Stimulated activated naive B cell treated with anti-CD40 and anti-IgM and Interleukin-4, amounts not matched to agents 10 μg/mL and 1 μg/mL and 100 μg/mL, for 72 hours (primary cell): ENCODE results near the gene TBC1D1.

ENCODE experiments used
- ATAC-seq, 2 donors: fragments of 150-1000 bp; cut with Tn5 transposase; replicated peaks; 2 replicates each; pipeline ENCODE4 v1.10.0; 2021; ENCODE audit warnings: moderate library complexity in 1 of 2
- DNase-seq: peaks from one replicate; pipeline ENCODE4 v3.0.0; 2021
- H3K27ac Mint-ChIP-seq: one replicate; pipeline ENCODE4 v1.8.0; 2022; ENCODE audit warnings: mild to moderate bottlenecking, mixed read lengths
- H3K27me3 Mint-ChIP-seq, 2 donors: one replicate each; pipeline ENCODE4 v1.8.0; 2022; ENCODE audit warnings: mixed read lengths in 2 of 2
- H3K36me3 Mint-ChIP-seq, 2 donors: one replicate each; pipeline ENCODE4 v1.8.0; 2022; ENCODE audit warnings: mixed read lengths in 2 of 2, mild to moderate bottlenecking in 1 of 2
- H3K4me1 Mint-ChIP-seq, 2 donors: one replicate each; pipeline ENCODE4 v1.8.0; 2022; ENCODE audit warnings: mixed read lengths in 2 of 2, mild to moderate bottlenecking in 1 of 2
- H3K4me3 Mint-ChIP-seq, 2 donors: one replicate each; pipeline ENCODE4 v1.8.0; 2022; ENCODE audit warnings: mild to moderate bottlenecking in 2 of 2, mixed read lengths in 2 of 2, moderate library complexity in 1 of 2
- H3K9me3 Mint-ChIP-seq, 2 donors: one replicate each; pipeline ENCODE4 v1.8.0; 2022; ENCODE audit warnings: mixed read lengths in 2 of 2, mild to moderate bottlenecking in 1 of 2

TBC1D1 gene

DNA sequence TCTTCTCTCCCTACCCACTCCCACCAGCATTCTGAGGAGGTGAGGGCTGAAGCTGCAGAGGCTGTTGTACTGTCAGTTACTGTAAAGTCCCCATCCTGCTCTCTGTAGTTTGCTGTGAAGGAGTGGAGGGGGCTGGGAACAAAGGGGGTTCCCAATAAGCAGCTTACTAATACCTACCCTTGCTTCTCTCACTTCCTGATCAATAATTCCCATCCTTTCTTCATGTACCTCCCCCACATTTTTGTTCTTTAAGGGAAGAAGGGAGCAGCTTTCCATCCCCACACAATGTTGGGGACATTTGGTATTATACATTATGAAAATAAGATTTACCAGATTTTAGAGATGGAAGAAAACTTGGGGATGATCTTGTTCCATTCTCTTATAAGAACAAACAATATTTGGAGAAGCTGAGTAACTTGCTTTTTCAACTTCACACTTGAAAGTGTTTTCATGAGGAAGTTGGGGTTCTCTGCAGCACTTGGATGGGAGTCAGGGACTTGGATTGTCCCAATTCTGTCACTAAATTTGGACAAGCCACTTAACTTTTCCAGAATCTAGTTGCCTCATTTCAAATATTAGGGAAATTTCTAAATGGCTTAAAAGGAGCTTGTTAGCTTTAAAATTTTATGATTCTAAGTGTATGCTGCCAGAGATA, 5.4 kb downstream of the TBC1D1 start:
- Mint-ChIP-seq H3K9me3 (peaks cover 3 to 4% of the 10 kb centered on the region in 2 donors), H3K36me3 (peaks cover 15 to 17% of the 10 kb centered on the region in 2 donors), H3K4me1 (peaks cover 49 to 78% of the 10 kb centered on the region in 2 donors), H3K27ac (no peak overlapping the region), H3K27me3 (no peaks in the 10 kb centered on the region), H3K4me3 (peak overlapping the region in 1 of 2 donors; percentile 31)
- ATAC-seq (no peak), DNase-seq (no peak)

DNA sequence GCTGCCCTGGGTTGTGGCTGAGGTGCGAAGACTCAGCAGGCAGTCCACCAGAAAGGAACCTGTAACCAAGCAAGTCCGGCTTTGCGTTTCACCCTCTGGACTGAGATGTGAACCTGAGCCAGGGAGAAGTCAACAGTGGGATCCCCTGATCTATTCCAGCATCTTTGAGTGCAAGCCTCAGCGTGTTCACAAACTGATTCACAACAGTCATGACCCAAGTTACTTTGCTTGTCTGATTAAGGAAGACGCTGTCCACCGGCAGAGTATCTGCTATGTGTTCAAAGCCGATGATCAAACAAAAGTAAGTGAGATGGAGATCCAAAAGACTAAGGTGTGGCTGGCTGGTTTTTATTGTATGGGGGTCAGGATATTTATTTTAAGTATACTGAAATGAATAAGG, 11.3 kb downstream of the TBC1D1 start:
- Mint-ChIP-seq H3K27me3 (no peaks in the 10 kb centered on the region), H3K27ac (no peak overlapping the region), H3K4me3 (no peak overlapping the region), H3K4me1 (peaks cover 35 to 59% of the 10 kb centered on the region in 2 donors), H3K9me3 (peaks cover 3 to 4% of the 10 kb centered on the region in 2 donors), H3K36me3 (peaks cover 27 to 36% of the 10 kb centered on the region in 2 donors)
- ATAC-seq (no peak), DNase-seq (no peak)

DNA sequence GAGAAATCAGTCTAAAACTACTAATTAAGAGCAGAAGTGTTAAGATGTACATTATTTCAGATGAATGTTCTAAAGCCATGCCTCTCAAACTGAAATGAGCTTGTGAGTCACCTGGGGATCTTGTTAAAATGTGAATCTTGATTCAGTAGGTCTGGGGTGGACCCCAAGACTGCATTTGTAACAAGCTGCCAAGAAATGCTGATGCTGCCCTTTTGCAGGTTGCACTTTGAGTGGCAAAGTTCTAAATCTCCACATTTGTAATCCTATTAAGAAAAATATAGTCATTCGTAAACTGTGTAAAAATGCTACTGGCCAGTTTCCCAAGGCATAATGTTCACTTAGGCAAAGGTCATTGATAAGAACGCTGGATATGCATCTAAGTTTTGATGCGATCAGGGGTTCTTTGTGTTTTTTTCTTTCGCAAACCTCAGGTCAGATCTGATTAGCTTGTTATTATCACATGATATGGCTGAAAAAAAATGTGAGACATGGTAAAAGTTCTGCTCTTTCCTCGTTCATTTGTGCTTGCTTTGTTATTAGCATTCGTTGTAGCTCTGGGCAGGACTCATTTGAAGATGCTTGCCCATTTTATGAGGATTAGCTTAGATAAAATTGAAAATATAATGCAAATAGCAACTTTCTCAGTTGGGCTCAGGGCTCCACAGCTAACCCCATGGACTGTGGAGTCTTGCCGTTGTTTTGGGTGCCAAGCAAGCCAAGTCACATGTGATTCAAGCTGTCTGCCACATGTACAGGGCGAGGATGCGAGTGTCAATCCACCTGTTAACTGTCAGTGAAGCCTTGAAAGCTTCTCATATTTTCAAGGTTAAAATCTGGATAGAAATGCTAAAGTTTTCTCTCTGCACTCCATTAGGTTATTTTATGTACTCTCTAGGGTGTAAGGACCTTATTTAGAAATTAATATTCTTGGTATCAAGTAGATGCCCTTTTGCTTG, 12.1 kb downstream of the TBC1D1 start:
- Mint-ChIP-seq H3K36me3 (peaks cover 27 to 44% of the 10 kb centered on the region in 2 donors), H3K9me3 (peaks cover 3 to 4% of the 10 kb centered on the region in 2 donors), H3K27me3 (no peaks in the 10 kb centered on the region), H3K27ac (no peak overlapping the region), H3K4me1 (peaks cover 36 to 58% of the 10 kb centered on the region in 2 donors), H3K4me3 (no peak overlapping the region)
- DNase-seq = no peak
- ATAC-seq = no peak

DNA sequence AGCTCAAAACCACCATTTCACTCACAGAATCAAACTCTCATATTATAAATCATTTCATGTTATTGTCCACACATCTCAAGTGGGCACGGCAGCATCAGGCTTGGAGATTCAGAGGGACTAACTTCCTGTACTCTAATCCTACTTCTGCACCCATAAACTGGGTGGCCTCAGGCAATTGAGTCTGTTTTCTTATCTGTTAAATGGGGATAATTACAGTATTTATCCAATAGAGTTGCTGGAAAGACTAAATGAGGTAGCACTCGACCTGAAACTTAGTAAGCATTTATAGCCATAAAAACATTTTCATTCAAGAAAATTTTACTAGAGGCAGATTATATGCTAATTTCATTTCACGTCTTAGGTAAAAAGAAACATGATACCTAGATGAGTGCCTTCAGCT, 13.0 kb downstream of the TBC1D1 start:
- no peaks in the 10 kb centered on the region for H3K27me3 Mint-ChIP-seq
- H3K4me1 Mint-ChIP-seq = peaks cover 33 to 58% of the 10 kb centered on the region in 2 donors
- ATAC-seq (no peak), DNase-seq (no peak)
- peaks cover 3 to 4% of the 10 kb centered on the region in 2 donors for H3K9me3 Mint-ChIP-seq
- H3K36me3 Mint-ChIP-seq = peaks cover 25 to 46% of the 10 kb centered on the region in 2 donors
- no peak overlapping the region for H3K4me3 Mint-ChIP-seq
- H3K27ac Mint-ChIP-seq = no peak overlapping the region

- no peak for DNase-seq
- Mint-ChIP-seq H3K27ac (no peak overlapping the region), H3K4me3 (no peak overlapping the region), H3K4me1 (peaks cover 31 to 50% of the 10 kb centered on the region in 2 donors), H3K9me3 (no peaks in the 10 kb centered on the region), H3K36me3 (peaks cover 18 to 43% of the 10 kb centered on the region in 2 donors), H3K27me3 (no peaks in the 10 kb centered on the region)
- ATAC-seq = no peak
Observed at GRCh38 chr4:37904824-37905223, 13.9 kb downstream of the TBC1D1 start.

- H3K4me1 Mint-ChIP-seq = peaks cover 26 to 42% of the 10 kb centered on the region in 2 donors
- H3K27ac Mint-ChIP-seq = no peak overlapping the region
- H3K27me3 Mint-ChIP-seq = no peaks in the 10 kb centered on the region
- no peak overlapping the region for H3K4me3 Mint-ChIP-seq
- no peak for DNase-seq
- ATAC-seq = no peak
- H3K36me3 Mint-ChIP-seq = peaks cover 13 to 37% of the 10 kb centered on the region in 2 donors
- H3K9me3 Mint-ChIP-seq = no peaks in the 10 kb centered on the region
Observed at GRCh38 chr4:37905533-37906169, 14.8 kb downstream of the TBC1D1 start.

GRCh38 chr4:37908488-37909331, 17.8 kb downstream of the TBC1D1 start:
- ATAC-seq (no peak), DNase-seq (no peak)
- Mint-ChIP-seq H3K27me3 (no peaks in the 10 kb centered on the region), H3K4me3 (no peak overlapping the region), H3K9me3 (no peaks in the 10 kb centered on the region), H3K36me3 (peaks cover 7 to 29% of the 10 kb centered on the region in 2 donors), H3K27ac (no peak overlapping the region), H3K4me1 (peaks cover 21 to 42% of the 10 kb centered on the region in 2 donors)

DNA sequence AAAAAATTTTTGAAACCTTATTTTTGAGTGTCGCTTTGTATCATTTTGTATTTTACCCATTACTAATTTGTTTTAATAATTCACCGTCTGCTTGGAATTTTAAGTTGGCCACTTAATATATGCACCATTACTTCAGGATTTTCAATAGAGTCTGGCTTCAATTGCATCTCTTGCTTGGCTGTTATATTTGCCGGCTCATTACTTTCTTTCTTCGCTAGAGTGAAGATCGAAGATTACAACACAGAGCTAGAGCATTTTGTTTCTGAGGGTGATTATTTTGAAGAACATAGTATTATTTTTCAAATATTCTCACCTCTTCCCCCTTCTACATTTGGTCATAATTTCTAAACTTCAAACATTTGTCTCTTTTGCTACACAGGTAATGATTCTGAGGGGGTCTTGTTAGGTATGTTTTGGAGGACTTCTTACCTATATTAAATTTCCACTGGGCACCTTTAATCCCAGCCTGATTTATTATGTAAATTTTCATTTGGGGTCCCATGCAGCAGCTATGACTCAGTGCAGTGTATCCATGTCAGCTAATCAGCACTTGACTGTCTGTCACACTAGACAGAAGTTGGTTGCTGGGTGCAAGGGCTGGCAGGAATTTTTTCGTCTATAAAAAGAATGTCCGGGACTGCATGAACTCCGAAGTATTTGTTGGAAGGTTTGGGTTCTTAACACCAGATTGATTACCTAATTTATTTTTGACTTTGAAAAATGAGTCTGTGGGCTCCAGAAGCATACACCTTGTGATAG, 18.6 kb downstream of the TBC1D1 start:
- no peak overlapping the region for H3K27ac Mint-ChIP-seq
- H3K9me3 Mint-ChIP-seq = no peaks in the 10 kb centered on the region
- ATAC-seq (no peak), DNase-seq (no peak)
- peaks cover 21 to 42% of the 10 kb centered on the region in 2 donors for H3K4me1 Mint-ChIP-seq
- H3K36me3 Mint-ChIP-seq = peaks cover 6 to 28% of the 10 kb centered on the region in 2 donors
- H3K27me3 Mint-ChIP-seq = no peaks in the 10 kb centered on the region
- H3K4me3 Mint-ChIP-seq = no peak overlapping the region

DNA sequence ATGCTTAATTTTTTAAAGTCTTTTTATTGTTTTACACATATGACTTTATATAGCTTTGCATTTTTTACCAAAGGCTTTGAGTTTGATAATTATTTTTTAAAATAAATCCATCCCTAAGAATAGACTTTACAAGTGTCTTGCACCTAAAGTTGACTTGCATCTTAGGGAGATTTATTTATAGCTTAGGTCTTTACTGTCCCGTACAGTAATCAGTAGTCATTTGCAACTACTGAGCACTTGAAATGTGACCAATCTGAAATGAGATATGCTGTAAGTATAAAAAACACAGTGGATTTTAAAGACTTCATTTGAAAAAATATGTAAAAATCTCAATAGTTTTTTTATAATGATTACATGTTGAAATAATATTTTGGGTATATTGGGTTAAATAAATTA, 19.2 kb downstream of the TBC1D1 start:
- Mint-ChIP-seq H3K36me3 (peaks cover 6 to 28% of the 10 kb centered on the region in 2 donors), H3K27me3 (no peaks in the 10 kb centered on the region), H3K4me3 (no peak overlapping the region), H3K4me1 (peaks cover 21 to 42% of the 10 kb centered on the region in 2 donors), H3K27ac (no peak overlapping the region), H3K9me3 (no peaks in the 10 kb centered on the region)
- no peak for DNase-seq
- ATAC-seq = no peak

DNA sequence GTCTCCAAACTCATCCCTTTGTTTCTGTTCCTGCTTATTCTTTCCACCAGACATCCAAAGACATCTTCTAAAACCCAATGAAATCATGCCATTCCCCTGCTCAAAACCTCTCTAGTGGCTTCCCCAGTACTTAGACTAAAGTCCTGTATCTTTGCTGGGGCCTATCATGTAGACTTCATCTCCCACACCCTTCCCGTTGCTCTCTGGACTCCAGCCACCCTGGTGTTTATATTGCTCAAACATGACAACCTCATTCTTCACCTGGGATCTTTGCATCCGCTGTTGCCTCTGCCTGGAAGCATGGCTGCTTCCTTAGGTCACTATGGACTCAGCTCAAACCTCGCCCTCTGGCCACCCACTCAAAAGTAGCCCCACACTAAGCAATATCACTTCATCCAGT, 23.7 kb downstream of the TBC1D1 start:
- no peak for DNase-seq
- Mint-ChIP-seq H3K9me3 (no peaks in the 10 kb centered on the region), H3K27ac (no peak overlapping the region), H3K27me3 (no peaks in the 10 kb centered on the region), H3K4me1 (peaks cover 9 to 24% of the 10 kb centered on the region in 2 donors), H3K36me3 (peaks cover 3 to 11% of the 10 kb centered on the region in 2 donors), H3K4me3 (no peak overlapping the region)
- ATAC-seq = no peak

DNA sequence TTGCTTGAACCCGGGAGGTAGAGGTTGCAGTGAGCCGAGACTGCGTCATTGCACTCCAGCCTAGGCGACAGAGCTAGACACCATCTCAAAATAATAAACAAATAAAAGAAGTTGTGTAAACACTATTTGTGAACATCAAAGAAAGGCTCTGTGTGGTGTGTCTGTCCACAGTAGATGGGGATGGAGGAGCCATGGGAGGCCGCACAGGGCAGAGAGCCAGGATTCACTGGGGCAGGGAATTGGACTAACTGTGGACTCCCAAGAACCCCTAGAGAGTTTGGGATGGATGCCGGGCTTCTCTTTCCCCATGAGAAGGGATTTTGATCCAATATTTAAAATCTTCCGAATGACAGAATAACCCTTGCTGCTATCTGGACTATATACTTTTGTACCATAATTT, 26.5 kb downstream of the TBC1D1 start:
- H3K9me3 Mint-ChIP-seq = peaks cover 4 to 5% of the 10 kb centered on the region in 2 donors
- H3K27ac Mint-ChIP-seq = no peak overlapping the region
- peaks cover 12 to 22% of the 10 kb centered on the region in 2 donors for H3K4me1 Mint-ChIP-seq
- ATAC-seq (no peak), DNase-seq (no peak)
- no peak overlapping the region for H3K4me3 Mint-ChIP-seq
- H3K36me3 Mint-ChIP-seq = peaks cover 9 to 22% of the 10 kb centered on the region in 2 donors
- H3K27me3 Mint-ChIP-seq = no peaks in the 10 kb centered on the region

DNA sequence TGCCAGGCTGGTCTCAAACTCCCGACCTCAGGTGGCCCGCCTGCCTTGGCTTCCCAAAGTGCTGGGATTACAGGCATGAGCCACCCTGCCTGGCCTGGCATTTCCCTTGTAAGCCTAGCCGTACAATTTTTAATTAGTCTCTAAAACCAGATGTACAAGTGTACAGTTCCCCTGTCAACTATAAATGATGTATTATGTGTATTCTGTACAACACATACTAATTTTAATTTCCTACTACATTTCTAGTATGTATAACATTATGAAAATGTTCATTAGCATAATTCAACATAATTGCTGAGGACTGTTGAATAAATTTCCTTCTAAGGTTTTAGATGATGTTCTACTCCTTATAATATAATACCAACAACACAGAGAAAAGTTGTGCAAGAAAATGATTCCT, 27.8 kb downstream of the TBC1D1 start:
- ATAC-seq = no peak

DNA sequence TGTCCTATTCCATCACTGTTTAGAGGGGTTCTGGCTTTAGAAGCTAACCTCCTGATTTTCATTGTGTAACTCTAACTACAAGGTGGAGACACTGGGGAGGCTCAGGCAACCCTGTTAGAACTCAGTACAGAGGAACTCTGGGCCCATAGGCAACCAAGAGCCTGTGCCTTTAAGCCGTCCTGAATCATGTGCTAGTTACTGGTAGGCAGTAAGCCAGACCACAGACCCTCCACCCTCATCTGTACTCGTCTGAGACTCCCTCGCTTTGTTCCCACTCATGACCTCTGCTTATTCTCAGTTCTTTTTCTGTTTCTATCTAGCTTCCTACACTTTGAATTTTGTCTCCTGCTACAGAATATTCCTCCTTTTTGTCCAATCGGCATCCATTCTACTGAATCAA, 31.4 kb downstream of the TBC1D1 start:
- H3K4me3 Mint-ChIP-seq = no peak overlapping the region
- DNase-seq = no peak

More for the DNA sequence above, 27.8 kb downstream of the TBC1D1 start:
- Mint-ChIP-seq H3K36me3 (peaks cover 11 to 31% of the 10 kb centered on the region in 2 donors), H3K4me3 (no peak overlapping the region), H3K9me3 (peaks cover 4 to 5% of the 10 kb centered on the region in 2 donors), H3K27ac (no peak overlapping the region), H3K27me3 (no peaks in the 10 kb centered on the region), H3K4me1 (peaks cover 14 to 20% of the 10 kb centered on the region in 2 donors)
- DNase-seq = no peak

More for the DNA sequence above, 31.4 kb downstream of the TBC1D1 start:
- Mint-ChIP-seq H3K36me3 (peaks cover 8 to 33% of the 10 kb centered on the region in 2 donors), H3K27ac (no peak overlapping the region), H3K9me3 (peaks cover 4 to 5% of the 10 kb centered on the region in 2 donors), H3K27me3 (no peaks in the 10 kb centered on the region), H3K4me1 (peaks cover 12 to 15% of the 10 kb centered on the region in 2 donors)
- peak; percentile 53 to 73 for ATAC-seq
